Choroid plexus epithelial cell (primary cell): Measurements from ENCODE around the gene NAGLU.

Source experiments
- DNase-seq: peaks from one replicate; pipeline ENCODE4 v3.0.0-alpha.2; 2010; ENCODE audit warnings: low read depth
- H3K4me3 ChIP-seq: 2 replicates; pipeline ENCODE4 v1.5.1; 2011; ENCODE audit warnings: low read depth, mild to moderate bottlenecking, control low read depth, low read length, moderate library complexity
- CTCF ChIP-seq: conservative IDR thresholded peaks from 2 replicates; pipeline ENCODE4 v1.5.1; 2011; ENCODE audit warnings: low read depth, mild to moderate bottlenecking, control low read depth, inconsistent platforms, low read length, moderate library complexity

Gene NAGLU

GRCh38 chr17:42536048-42536371 lies at the start of gene NAGLU:
Gene NAGLU, plus strand, starts transcription at chr17:42536241. Its CDS starts 32 bp downstream, at chr17:42536273.
- H3K4me3 ChIP-seq: peak within 1 kb of the TSS; percentile 76
- peak; percentile 86 for DNase-seq
- no peak for TF ChIP-seq CTCF

GRCh38 chr17:42488032-42488431 lies 48.0 kb upstream of the NAGLU start:
- no peak for TF ChIP-seq CTCF
- H3K4me3 ChIP-seq: no peak overlapping the region
- no peak for DNase-seq

- H3K4me3 ChIP-seq: no peak overlapping the region
- no peak for TF ChIP-seq CTCF
- DNase-seq: no peak
These were observed 42.7 kb upstream of the NAGLU start for GRCh38 chr17:42493319-42493718.

GRCh38 chr17:42494673-42495072 lies 41.4 kb upstream of the NAGLU start:
- DNase-seq: no peak

GRCh38 chr17:42498828-42499227 lies 37.2 kb upstream of the NAGLU start:
- no peak for TF ChIP-seq CTCF
- DNase-seq: no peak
- H3K4me3 ChIP-seq: no peak overlapping the region

More at GRCh38 chr17:42494673-42495072, 41.4 kb upstream of the NAGLU start:
- H3K4me3 ChIP-seq: no peak overlapping the region
- TF ChIP-seq CTCF: no peak

- no peak overlapping the region for H3K4me3 ChIP-seq
- TF ChIP-seq CTCF: no peak
- DNase-seq: no peak
These were observed 34.0 kb upstream of the NAGLU start for GRCh38 chr17:42502091-42502490.

- H3K4me3 ChIP-seq: no peak overlapping the region
- TF ChIP-seq CTCF: no peak
These were observed 33.1 kb upstream of the NAGLU start for GRCh38 chr17:42502926-42503325.

More at GRCh38 chr17:42502926-42503325, 33.1 kb upstream of the NAGLU start:
- no peak for DNase-seq
